Measurements from ENCODE around the gene KRT26. TPM values are rescaled to one million over a fixed set of nuclear protein-coding genes. Genes with fewer than 3 reads are reported as not detected.

The KRT26 gene
- total RNA-seq, 1 experiment from 2014 or later: not detected

DNA sequence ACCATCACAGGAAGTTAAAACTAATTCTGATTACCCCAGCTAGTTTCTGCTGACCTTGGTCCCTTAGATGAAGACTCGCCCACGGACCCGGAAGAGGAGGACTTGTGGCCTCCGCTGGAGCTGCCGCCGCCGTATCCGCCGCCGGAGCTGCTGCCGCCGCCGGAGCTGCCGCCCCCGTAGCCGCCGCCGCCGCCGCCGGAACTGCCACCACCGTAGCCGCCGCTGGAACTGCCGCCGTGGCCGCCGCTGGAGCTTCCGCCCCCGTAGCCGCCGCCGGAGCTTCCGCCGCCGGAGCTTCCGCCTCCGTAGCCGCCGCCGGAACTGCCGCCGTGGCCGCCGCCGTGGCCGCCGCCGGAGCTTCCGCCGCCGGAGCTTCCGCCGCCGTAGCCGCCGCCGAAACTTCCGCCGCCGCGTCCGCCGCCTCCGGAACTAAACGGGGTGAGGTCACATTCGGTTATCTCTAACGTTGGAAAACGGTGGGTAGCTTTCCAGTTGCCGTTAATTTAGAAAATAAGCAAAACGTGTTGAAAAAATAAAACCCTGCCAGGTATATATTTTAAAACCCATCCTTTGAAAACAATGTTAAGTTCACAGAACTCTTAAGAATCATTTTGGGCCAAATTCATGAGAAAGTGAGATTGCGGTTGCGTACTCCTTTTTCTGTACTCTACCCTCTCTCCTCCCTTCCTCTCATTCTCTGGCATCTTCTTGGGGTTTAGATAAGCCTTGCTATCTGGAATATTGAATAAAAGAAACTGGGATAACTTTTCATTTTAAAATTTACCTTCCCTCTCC, 46.9 kb upstream of the KRT26 start:
- Histone ChIP-seq H3K79me2 (ENCODE audit: insufficient read depth, low read length) (no peaks in the 10 kb centered on the region), H3K18ac (ENCODE audit: insufficient read length, low read depth, low read length) (no peak overlapping the region), H3K9ac (ENCODE audit: extremely low read depth, insufficient read length, low read length) (peak overlapping the region; percentile 19), H3K27ac (ENCODE audit: insufficient read length, low read depth, low read length) (no peak overlapping the region), H3K4me2 (ENCODE audit: insufficient read depth, insufficient read length, low read length) (peak overlapping the region; percentile 66), H3K23me2 (ENCODE audit: insufficient read length, low read depth, low read length, poor library complexity, severe bottlenecking) (peaks cover 3% of the 10 kb centered on the region), H2BK15ac (ENCODE audit: low read depth, low read length) (no peak overlapping the region), H3K14ac (ENCODE audit: insufficient read depth, low read length) (no peak overlapping the region; the same call in 1 of the 2 replicates), H2BK20ac (ENCODE audit: low read depth, low read length, poor library complexity, severe bottlenecking) (no peak overlapping the region), H3K27me3 (ENCODE audit: insufficient read depth, low read length) (no peaks in the 10 kb centered on the region), H3K9me3 (ENCODE audit: control insufficient read depth, low read depth, low read length) (no peaks in the 10 kb centered on the region), H3K4ac (ENCODE audit: low read depth, low read length) (no peak overlapping the region), H3K56ac (ENCODE audit: insufficient read length, low read depth, low read length) (no peak overlapping the region), H2BK5ac (ENCODE audit: insufficient read length, low read length) (no peak overlapping the region), H3K79me1 (ENCODE audit: insufficient read depth, low read depth, low read length, poor library complexity, severe bottlenecking) (no peaks in the 10 kb centered on the region), H4K20me1 (ENCODE audit: control insufficient read depth, insufficient read depth, insufficient read length) (no peaks in the 10 kb centered on the region), H4K8ac (replicated peaks; ENCODE audit: insufficient read length, low read depth, low read length) (no peak overlapping the region), H3T11ph (ENCODE audit: low read length) (no peak overlapping the region), H3K23ac (ENCODE audit: insufficient read length, low read depth, low read length) (no peak overlapping the region), H2BK12ac (ENCODE audit: insufficient read length, low read depth, low read length) (no peak overlapping the region), H2BK120ac (ENCODE audit: low read depth, low read length, poor library complexity, severe bottlenecking) (no peak overlapping the region), H2AK5ac (ENCODE audit: insufficient read length, low read length) (no peak overlapping the region), H2AFZ (ENCODE audit: low read length) (peak overlapping the region; percentile 6), H3K4me1 (ENCODE audit: insufficient read depth, low read length) (no peaks in the 10 kb centered on the region), H4K91ac (ENCODE audit: insufficient read length, low read depth, low read length) (no peak overlapping the region), H4K5ac (ENCODE audit: insufficient read length, low read depth, low read length) (no peak overlapping the region)
- Mint-ChIP-seq H3K4me3 (peak overlapping the region; percentile 78 to 85), H3K4me1 (peaks cover 0 to 8% of the 10 kb centered on the region in 2 experiments; a peak in 1 of 4 replicates), H3K36me3 (ENCODE audit: insufficient read depth in 1 of 3, low read depth in 3 of 3) (peaks cover 0 to 13% (median 10%) of the 10 kb centered on the region in 3 experiments; a peak in 5 of 7 replicates), H3K9me3 (no peaks in the 10 kb centered on the region), H3K27ac (peak overlapping the region; percentile 44 to 90 (median 88); a peak in 5 of 7 replicates), H3K27me3 (ENCODE audit: low read depth) (peaks cover 76% of the 10 kb centered on the region)
- WGBS (ENCODE audit: extremely low coverage, insufficient read length, low lambda C conversion rate): no CpG with 5 or more reads among the region's 73 CpGs
- TF ChIP-seq, protein P1, sequence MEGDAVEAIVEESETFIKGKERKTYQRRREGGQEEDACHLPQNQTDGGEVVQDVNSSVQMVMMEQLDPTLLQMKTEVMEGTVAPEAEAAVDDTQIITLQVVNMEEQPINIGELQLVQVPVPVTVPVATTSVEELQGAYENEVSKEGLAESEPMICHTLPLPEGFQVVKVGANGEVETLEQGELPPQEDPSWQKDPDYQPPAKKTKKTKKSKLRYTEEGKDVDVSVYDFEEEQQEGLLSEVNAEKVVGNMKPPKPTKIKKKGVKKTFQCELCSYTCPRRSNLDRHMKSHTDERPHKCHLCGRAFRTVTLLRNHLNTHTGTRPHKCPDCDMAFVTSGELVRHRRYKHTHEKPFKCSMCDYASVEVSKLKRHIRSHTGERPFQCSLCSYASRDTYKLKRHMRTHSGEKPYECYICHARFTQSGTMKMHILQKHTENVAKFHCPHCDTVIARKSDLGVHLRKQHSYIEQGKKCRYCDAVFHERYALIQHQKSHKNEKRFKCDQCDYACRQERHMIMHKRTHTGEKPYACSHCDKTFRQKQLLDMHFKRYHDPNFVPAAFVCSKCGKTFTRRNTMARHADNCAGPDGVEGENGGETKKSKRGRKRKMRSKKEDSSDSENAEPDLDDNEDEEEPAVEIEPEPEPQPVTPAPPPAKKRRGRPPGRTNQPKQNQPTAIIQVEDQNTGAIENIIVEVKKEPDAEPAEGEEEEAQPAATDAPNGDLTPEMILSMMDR (conservative IDR thresholded peaks at IDR 0.05): no peak
- DNase-seq: peak; percentile 90
